Small intestine (tissue), 7 donors: Measurements from ENCODE around the gene FABP2. TPM values are rescaled to one million over a fixed set of nuclear protein-coding genes. Genes with fewer than 3 reads are reported as not detected.

Experiments
- DNase-seq, 2 donors: peaks; one replicate each; pipeline versions ENCODE4 v3.0.0 to v3.0.0-alpha.2; 2013
- FAIRE-seq: peaks from 2 replicates; lab custom pipeline; 2012; peaks lifted over from hg19 to GRCh38; lab: Jason Lieb, UNC
- H3K27ac ChIP-seq, 3 donors: one replicate each; pipeline ENCODE4 v1.5.1; 2013; ENCODE audit warnings: low read length in 2 of 3, mild to moderate bottlenecking in 2 of 3, control low read depth in 1 of 3, inconsistent platforms in 1 of 3, low read depth in 1 of 3, moderate library complexity in 1 of 3
- H3K27me3 ChIP-seq, 3 donors: one replicate each; pipeline ENCODE4 v1.6.1; 2013; ENCODE audit warnings: low read length in 3 of 3, inconsistent platforms in 1 of 3; ENCODE audit not compliant: control insufficient read depth in 3 of 3, insufficient read depth in 3 of 3
- H3K36me3 ChIP-seq, 3 donors: one replicate each; pipeline ENCODE4 v1.6.1; 2013; ENCODE audit warnings: low read length in 3 of 3, inconsistent platforms in 1 of 3, low read depth in 1 of 3, mild to moderate bottlenecking in 1 of 3, moderate library complexity in 1 of 3; ENCODE audit not compliant: control insufficient read depth in 3 of 3, insufficient read depth in 2 of 3
- H3K4me1 ChIP-seq, 3 donors: one replicate each; pipeline ENCODE4 v1.6.1; 2013; ENCODE audit warnings: low read length in 2 of 3, inconsistent platforms in 1 of 3, low read depth in 1 of 3, mild to moderate bottlenecking in 1 of 3, moderate library complexity in 1 of 3; ENCODE audit not compliant: control insufficient read depth in 3 of 3, insufficient read depth in 2 of 3
- H3K4me3 ChIP-seq, 3 donors: one replicate each; pipeline ENCODE4 v1.5.1; 2013; ENCODE audit warnings: low read length in 3 of 3, control low read depth in 1 of 3, inconsistent platforms in 1 of 3, low read depth in 1 of 3, mild to moderate bottlenecking in 1 of 3, moderate library complexity in 1 of 3
- H3K9me3 ChIP-seq, 2 donors: one replicate each; pipeline ENCODE4 v1.6.1; 2013; ENCODE audit warnings: low read depth in 1 of 2, low read length in 1 of 2; ENCODE audit not compliant: control insufficient read depth in 2 of 2, insufficient read depth in 1 of 2
- WGBS, 3 donors: extraction: QIAGEN DNeasy Blood & Tissue Kit; methylation state at CpG; one replicate each; pipeline ENCODE4 v1.1.7; 2013; 5-methylcytosine and 5-hydroxymethylcytosine counted together
- polyA plus RNA-seq, 4 donors: library from polyadenylated mRNA; stranded (reverse) in 3 of 4; unstranded in 1 of 4; fragments of 200-250 nt in 3 of 4; fragments of 120-200 nt in 1 of 4; gene quantifications; one replicate each; pipeline versions ENCODE4 v1.2.1 to v1.2.3, GENCODE V29; 2013
- donor health status: healthy with polysubstance abuse.
- donor health status: control.
- donor health status: control.
- donor health status: Bipolar disorder and iron deficiency.
- donor health status: healthy.

FABP2 gene
- polyA plus RNA-seq, 4 donors = 100 to 1,244 (median 394) TPM

DNA sequence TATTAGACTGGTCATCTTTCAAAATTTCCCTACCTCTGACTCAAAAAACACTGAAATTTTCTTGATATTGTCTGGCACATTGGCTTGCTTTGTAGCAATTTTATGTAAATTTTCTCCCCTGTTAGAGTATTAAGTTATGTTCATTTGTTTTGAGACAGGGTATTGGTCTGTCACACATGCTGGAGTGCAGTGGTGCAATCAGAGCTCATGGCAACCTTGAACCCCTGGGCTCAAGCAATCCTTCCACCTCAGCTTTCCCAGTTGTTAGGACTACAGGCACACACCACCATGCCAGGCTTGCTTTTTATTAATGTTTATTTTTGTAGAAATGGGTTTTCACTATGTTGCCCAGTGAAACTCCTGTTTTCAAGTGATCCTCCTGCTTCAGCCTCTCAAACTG, 17.5 kb downstream of the FABP2 start:
- H3K4me3 ChIP-seq = no peak overlapping the region
- no peaks in the 10 kb centered on the region for H3K36me3 ChIP-seq
- no peak overlapping the region for H3K27ac ChIP-seq
- H3K4me1 ChIP-seq = peaks cover 0 to 8% (median 5%) of the 10 kb centered on the region in 3 donors
- H3K27me3 ChIP-seq = no peaks in the 10 kb centered on the region
- FAIRE-seq (no peak), DNase-seq (no peak)
- no peaks in the 10 kb centered on the region for H3K9me3 ChIP-seq

- Histone ChIP-seq H3K4me3 (no peak overlapping the region), H3K27ac (no peak overlapping the region), H3K36me3 (no peaks in the 10 kb centered on the region), H3K27me3 (no peaks in the 10 kb centered on the region), H3K9me3 (no peaks in the 10 kb centered on the region), H3K4me1 (peaks cover 0 to 11% (median 8%) of the 10 kb centered on the region in 3 donors)
- DNase-seq (no peak), FAIRE-seq (no peak)
- 88 to 97% (median 95%) methylated on average over 5 of the region's 5 CpGs for WGBS, 3 donors
Observed at GRCh38 chr4:119303587-119304305, 18.2 kb downstream of the FABP2 start.

DNA sequence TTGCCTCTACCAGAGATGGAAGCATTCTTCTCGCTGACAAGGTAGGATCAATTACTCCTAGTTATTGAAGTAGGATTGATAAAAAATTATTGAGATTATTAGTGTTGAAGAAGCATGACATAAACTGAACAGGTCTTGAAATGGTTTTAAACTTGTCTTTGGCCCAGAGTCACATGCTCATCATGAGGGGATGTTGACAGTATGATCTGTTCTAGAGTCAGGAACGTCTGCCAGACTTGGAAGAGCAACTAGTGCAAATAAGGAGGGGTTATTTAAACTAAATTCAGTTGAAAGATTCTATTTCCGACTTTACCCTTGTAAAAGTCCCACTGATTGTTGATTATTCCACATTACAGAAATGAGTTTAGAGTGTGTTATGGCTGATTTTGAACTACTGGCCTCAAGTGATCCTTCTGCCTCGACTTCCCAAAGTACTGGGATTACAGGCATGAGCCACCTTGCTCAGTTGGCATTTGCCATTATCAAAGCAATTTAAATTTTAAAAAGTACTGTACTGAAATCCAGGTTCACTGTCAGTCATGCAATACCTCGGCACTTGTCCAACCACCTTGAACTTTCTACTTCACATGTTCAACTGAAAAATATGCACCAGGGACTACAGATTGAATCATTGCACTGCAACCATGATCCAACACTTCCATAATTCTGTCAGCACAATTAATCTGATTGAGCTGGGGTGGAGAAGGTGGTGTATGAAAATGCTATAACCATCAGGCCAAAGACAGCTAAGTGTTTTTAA, 19.7 kb downstream of the FABP2 start:
- WGBS, 3 donors = 76 to 82% (median 80%) methylated on average over 5 of the region's 5 CpGs
- DNase-seq = no peak
- Histone ChIP-seq H3K9me3 (no peaks in the 10 kb centered on the region), H3K4me1 (peaks cover 0 to 14% (median 11%) of the 10 kb centered on the region in 3 donors), H3K27ac (no peak overlapping the region), H3K27me3 (no peaks in the 10 kb centered on the region), H3K4me3 (no peak overlapping the region), H3K36me3 (peaks cover 0 to 4% (median 0%) of the 10 kb centered on the region in 3 donors)
- FAIRE-seq = no peak

DNA sequence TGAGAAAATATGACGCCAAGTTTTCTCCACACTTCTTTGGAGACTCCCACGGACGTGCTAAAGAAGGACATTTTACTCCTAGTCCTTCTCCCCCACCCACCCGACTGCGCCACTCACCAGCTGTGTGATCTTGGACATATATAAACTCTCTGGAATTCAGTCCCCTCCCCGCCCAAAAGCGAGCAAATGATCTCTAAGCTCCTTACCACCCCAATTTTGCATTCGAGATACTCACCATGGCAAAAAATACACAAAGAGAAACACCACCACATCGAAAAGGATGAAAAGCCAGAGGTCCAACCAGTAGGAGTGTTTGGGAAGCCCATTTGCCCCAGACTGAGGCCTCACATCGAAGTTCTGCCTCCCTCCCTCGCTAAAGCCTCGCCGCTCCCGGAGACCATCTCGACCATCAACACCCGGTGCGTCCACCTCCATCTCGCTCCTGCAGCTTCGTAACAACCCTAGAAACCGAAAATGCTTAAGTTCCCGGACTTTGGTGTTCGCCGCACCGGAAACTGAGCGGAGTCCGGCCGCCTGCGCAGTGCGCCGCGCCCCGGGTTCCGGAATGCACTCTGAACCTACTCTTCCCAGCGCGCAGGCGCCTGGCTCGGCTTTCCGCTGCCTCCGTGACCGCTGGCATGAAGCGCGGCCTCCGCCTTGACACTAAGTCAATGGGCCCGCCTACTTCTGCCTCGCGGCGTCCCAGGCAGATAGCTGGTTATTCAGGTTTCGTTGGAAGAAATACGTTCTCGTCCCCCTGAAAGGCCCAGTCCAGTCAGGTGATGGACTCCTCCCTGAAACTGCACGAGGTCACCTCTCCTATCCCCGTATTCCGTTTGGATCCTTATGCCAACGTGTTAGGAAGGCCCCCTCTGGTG, 21.6 kb downstream of the FABP2 start:
- WGBS, 3 donors = 0 to 1% (median 0%) methylated on average over 54 of the region's 54 CpGs
- Histone ChIP-seq H3K27ac (peak overlapping the region; percentile 83 to 96 (median 96)), H3K4me3 (peak overlapping the region; percentile 61 to 80 (median 69)), H3K4me1 (peaks cover 0 to 14% (median 11%) of the 10 kb centered on the region in 3 donors), H3K9me3 (peaks cover 0 to 2% of the 10 kb centered on the region in 2 donors), H3K27me3 (no peaks in the 10 kb centered on the region), H3K36me3 (peaks cover 4 to 8% (median 4%) of the 10 kb centered on the region in 3 donors)
- FAIRE-seq (no peak), DNase-seq (peak; percentile 97 to 99)

DNA sequence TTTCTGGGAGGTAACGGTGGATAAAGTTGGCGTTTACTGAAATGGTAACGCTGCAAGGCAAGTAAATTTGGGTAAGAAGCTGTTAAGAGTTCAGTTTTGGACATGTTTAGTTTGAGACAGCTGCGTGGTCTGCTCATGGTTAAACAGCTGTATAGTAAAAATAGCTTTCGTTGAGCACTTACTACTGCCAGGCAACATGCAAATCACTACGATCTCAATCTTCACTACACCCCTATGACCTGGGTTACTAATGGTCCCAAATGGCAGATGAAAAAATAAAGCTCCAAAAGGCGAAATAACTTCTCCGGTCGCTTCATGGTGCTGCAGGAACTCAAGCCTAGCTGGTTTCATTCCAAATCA, 22.2 kb downstream of the FABP2 start:
- Histone ChIP-seq H3K9me3 (peaks cover 0 to 2% of the 10 kb centered on the region in 2 donors), H3K36me3 (peaks cover 4 to 8% (median 4%) of the 10 kb centered on the region in 3 donors), H3K4me1 (peaks cover 0 to 14% (median 11%) of the 10 kb centered on the region in 3 donors), H3K27ac (peak overlapping the region; percentile 82 to 96 (median 96)), H3K27me3 (no peaks in the 10 kb centered on the region), H3K4me3 (peak overlapping the region; percentile 61 to 80 (median 69))
- no peak for FAIRE-seq
- 0 to 1% (median 1%) methylated on average over 9 of the region's 9 CpGs for WGBS, 3 donors
- DNase-seq = no peak

DNA sequence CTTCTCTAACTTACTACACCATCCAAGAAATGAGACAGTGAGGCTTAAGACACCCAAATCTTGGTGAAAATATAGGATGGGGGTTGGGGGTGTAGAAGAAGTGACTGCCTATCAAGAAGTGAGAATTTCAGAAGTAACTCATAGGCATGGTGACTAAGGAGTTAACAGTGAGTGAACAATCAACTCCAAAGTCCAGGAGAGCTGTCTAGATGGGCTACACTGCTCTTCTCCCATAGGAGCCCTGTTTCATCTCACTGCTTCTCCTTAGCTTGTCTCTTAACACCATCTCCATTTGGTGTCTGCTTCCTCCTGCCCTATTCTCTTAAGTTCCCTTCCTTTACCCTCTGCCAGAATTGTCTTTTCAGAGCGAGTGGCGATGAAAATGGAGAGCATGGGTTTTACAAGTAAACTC, 22.7 kb downstream of the FABP2 start:
- H3K4me1 ChIP-seq = peaks cover 0 to 14% (median 11%) of the 10 kb centered on the region in 3 donors
- H3K36me3 ChIP-seq = peaks cover 4 to 8% (median 4%) of the 10 kb centered on the region in 3 donors
- H3K27me3 ChIP-seq = no peaks in the 10 kb centered on the region
- WGBS, 3 donors = 0 to 4% (median 1%) methylated on average over 2 of the region's 2 CpGs
- peak overlapping the region; percentile 61 to 80 (median 69) for H3K4me3 ChIP-seq
- FAIRE-seq (no peak), DNase-seq (peak; percentile 62 to 74)
- H3K27ac ChIP-seq = peak overlapping the region; percentile 82 to 96 (median 96)
- peaks cover 0 to 2% of the 10 kb centered on the region in 2 donors for H3K9me3 ChIP-seq

DNA sequence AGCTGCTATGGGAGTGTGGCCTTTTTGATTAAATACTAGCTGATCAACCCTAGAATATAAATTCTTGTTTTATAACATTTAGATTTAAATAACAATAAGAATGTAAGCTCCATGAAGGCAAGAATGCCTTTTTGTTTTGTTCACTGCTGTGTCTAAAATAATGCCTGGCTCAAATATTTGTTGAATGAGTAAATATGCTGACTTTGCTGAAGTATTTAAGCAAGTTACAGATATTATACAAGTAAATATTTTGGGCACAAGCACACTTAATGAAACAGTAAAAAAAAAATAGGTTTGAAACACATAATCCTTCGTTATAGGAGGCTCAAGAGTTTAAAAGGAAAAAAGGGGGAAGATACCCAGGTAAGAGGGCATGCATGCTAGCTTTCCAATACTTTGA, 24.1 kb downstream of the FABP2 start:
- no peak overlapping the region for H3K4me3 ChIP-seq
- H3K4me1 ChIP-seq = peaks cover 0 to 14% (median 11%) of the 10 kb centered on the region in 3 donors
- peaks cover 0 to 2% of the 10 kb centered on the region in 2 donors for H3K9me3 ChIP-seq
- peaks cover 5 to 8% (median 6%) of the 10 kb centered on the region in 3 donors for H3K36me3 ChIP-seq
- H3K27me3 ChIP-seq = no peaks in the 10 kb centered on the region
- DNase-seq (no peak), FAIRE-seq (no peak)
- H3K27ac ChIP-seq = peak overlapping the region in 1 of 3 donors; percentile 96
- 68 to 85% (median 79%) methylated on average over 1 of the region's 1 CpG for WGBS, 3 donors

- H3K4me3 ChIP-seq = no peak overlapping the region
- H3K36me3 ChIP-seq = peaks cover 6 to 9% (median 8%) of the 10 kb centered on the region in 3 donors
- FAIRE-seq (no peak), DNase-seq (no peak)
- 95 to 100% (median 97%) methylated on average over 2 of the region's 2 CpGs for WGBS, 3 donors
- H3K27ac ChIP-seq = no peak overlapping the region
- no peaks in the 10 kb centered on the region for H3K27me3 ChIP-seq
- peaks cover 0 to 12% (median 10%) of the 10 kb centered on the region in 3 donors for H3K4me1 ChIP-seq
- peaks cover 0 to 2% of the 10 kb centered on the region in 2 donors for H3K9me3 ChIP-seq
Observed at GRCh38 chr4:119296356-119296755, 25.6 kb downstream of the FABP2 start.
